Inferior parietal cortex (tissue), 1 donor: ENCODE results near the gene TOMM20.

Experiments
- DNase-seq: peaks from one replicate; pipeline ENCODE4 v3.0.0-alpha.2; 2016; ENCODE audit errors: extremely low spot score

TOMM20 gene

DNA sequence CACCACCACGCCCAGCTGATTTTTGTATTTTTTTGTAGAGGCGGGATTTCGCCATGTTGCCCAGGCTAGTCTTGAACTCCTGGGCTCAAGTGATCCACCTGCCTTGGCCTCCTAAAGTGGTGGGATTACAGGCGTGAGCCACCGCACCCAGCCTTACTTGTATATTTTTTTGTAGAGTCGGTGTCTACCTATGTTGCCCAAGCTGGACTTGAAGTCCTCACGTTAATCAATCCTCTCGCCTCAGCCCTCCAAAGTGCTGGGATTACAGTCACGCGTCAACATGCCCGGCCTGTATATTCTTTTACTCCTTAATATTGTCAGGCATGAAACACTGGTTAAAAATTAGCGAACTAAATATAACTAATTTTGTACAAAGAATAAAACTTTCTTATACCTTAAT lies 5.5 kb upstream of the TOMM20 start:
- no peak for DNase-seq

DNA sequence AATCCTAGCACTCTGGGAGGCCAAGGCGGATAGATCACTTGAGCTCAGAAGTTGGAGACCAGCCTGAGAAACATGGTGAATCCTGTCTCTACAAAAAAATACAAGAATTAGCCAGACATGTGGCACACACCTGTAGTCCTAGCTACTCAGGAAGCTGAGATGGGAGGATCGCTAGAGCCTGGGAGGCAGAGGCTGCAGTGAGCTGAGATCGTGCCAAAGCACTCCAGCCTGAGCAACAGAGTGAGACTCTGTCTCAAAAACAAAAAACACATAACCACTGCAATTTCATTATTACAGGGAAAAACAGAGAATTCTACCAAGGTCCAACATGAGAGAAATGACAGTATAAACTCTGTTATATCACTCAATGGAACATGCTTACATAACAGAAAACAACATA lies 4.4 kb upstream of the TOMM20 start:
- DNase-seq = no peak

DNA sequence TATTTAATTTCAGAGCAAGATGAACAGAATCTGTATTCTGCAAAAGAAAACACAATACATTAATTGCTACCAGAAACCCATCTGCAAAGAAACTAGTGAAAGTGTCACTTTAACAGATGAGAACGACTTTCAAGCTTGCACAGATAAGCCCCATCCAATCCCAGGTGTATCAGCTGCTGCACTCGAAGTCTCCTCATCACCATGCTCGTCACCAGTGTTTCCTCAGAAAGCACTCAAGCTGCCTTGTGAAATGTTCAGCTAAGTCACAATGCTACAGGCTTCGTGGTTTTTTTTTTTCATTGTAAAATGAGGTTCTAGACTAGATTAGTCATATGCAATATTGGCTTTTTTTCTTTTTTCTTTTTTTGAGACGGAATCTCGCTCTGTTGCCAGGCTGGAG lies 3.3 kb upstream of the TOMM20 start:
- no peak for DNase-seq

DNA sequence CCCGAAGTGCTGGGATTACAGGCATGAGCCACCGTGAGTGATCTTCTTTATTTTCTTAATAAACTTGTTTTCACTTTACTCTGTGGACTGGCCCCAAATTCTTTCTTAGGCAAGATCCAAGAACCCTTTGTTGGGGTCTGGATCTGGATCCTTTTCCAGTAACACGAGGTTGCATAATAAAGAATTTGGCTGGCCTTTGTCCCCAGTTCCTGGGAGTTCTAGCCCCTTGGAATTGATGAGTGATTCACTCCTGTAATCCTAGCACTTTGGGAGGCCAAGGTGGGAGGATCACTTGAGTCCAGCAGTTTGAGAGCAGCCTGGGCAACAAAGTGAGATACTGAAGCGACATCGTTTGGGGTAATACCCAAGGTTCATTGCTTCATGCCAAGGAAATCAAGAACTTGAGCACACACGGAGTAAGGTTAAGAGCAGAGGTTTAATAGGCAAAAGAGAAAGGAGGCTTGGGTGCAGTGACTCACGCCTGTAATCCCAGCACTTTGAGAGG lies 2.2 kb upstream of the TOMM20 start:
- no peak for DNase-seq

DNA sequence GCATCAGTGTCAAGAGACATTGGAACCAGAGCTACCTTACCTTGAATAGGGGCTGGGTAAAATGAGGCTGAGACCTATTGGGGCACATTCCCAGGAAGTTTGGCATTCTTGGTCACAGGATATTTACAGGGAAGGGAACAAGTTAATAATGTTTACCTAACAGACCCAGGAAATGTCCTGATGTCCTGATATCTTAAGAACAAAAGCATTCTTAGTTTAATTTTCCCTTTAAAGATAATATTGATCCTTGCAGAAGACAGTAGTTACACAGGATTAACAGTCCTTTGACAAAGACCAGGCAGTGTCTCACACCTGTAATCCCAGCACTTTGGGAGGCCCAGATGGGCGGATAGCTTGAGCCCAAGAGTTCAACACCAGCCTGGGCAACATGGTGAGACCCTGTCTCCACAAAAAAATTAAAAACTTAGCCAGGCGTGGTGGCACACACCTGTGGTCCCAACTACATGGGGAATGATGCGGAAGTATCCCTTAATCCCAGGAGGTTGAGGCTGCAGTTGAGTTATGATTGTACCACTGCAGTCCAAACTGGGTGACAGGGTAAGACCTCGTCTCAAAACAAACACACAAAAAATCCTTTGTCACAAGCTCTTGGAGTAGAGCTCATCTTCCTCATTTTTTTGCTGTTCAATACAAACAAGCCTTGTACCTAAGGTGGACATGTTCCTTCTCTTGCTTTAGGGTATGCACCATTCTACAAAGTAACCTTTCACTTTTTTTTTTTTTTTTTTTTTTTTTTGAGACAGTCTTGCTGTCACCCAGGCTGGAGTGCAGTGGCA lies 1.3 kb upstream of the TOMM20 start:
- no peak for DNase-seq

DNA sequence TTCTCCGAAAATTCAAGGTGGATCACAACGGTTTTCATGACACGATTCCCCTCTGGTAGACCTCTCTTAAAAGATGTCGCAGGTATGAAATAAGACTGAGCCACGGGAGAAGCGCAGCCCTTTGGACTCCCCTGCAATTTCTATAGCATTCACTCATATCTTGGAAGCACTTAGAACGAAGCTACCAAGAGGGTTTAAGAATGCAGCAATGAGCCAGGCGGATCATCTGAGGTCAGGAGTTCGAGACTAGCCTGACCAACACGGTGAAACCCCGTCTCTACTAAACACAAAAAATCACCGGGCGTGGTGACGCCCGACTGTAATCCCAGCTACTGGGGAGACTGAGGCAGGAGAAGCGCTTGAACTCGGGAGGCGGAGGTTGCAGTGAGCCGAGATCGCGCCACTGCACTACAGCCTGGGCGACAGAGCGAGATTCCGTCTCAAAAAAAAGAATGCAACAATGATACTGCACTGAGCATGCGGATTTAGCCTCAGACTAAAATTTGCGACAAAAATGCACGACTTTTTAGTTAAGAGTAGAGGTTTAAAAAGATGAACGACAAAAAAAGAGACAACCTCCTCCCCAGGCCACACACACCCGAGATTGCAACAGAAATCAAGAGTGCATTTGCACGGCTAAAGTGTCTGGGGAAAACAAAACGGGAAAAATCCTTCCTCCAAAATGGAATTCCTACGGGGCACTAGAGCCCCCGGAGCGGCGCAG lies 743 bp downstream of the TOMM20 start:
- peak; percentile 32 for DNase-seq

DNA sequence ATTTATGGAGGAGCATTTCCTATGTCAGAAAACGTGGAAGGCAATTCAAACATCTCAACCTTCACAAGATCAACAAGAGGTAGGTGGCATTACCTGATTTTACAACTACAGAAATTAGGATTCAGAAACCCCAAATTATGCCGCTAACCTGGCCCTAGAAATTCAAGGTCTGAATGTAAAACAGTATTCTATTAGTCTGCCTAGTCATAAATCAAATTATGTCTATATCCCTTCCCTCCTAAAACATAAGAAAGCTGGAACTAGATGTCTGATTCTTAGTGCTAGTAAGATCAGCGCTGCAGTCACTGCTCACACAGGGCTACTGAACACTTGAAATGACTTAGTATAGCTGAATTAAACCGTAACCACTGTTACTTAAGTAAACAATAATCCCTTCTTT lies 1.4 kb downstream of the TOMM20 start:
- DNase-seq = no peak

DNA sequence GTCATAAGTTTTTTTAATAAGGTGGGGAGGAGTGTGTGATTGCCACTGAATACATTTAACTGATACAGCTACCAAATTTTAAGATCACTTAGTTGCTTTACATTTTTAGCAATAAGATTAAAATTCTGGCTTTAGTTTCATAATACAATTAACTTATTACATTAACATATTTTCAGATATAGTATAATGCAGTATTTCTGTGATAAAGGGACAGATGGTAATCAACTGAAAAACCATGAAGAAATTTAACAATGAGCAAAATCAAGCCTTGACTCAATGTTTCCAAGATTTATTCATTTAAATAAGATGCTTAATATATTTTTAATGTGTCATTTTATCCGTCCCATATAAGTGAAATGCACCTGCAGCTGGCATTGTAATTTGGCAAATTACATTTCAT lies 4.0 kb downstream of the TOMM20 start:
- no peak for DNase-seq

DNA sequence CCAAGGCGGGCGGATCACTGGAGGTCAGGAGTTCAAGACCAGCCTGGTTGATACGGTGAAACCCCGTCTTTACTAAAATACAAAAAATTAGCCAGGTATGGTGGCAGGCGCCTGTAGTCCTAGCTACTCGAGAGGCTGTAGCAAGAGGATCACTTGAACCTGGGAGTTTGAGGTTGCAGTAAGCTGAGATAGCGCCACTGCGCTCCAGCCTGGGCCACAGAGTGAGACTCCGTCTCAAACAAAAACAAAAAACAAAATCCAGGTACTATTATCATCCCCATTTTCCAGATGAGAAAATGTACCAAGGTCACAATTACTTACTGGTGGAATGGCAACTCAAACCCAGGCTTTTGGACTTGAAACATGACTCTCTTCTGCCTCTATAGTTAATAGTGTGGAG lies 4.5 kb downstream of the TOMM20 start:
- no peak for DNase-seq

DNA sequence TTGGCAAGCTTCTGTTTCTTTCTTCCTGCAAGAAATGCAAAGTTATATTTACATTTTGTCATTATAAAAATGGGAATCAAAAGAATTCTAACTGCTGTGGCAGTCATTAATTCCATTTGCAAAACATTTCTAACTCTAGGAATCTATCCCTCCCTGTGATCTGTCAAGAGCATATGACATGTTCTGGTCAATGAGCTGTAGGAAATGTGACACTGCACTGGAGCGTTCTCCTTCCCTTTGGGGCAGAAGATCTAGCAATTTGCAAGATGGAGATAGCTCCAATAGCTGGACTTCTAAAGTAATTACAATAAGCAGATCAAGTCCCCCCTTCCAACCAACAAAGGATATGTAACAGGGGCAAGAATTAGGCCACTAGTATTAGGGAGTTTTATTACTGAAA lies 6.3 kb downstream of the TOMM20 start:
- DNase-seq = no peak

DNA sequence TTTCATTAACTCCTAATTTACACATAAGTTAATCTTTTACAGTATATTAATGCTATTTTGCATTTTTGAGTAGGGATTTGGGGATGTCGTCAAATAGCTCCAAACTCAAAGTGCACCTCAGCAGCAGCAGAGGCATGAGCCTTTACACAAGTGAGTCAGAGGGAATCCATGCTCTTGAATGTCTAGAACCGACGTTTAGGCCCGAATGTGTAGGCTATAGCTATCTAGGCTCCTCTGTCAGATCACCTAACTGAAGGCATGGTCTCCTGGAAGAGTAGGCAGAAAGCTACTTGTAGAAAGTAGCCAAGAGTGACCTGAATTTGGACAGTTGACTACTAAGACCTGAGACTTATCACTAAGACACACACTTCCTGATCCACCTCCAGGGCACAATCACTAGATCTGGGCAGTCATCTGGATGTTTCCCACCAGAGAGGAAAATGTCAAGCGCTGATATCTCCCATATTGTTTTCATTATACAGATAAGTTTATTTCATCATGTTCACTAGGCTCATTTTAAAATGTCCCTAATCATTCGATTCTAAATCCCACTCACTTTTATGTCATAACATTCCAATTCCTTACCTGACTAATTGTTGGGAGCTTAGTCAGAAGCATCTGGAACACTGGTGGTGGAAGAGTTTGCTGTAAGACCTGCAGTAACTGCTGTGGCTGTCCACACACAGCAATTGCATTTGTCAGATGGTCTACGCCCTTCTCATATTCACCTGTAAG lies 15.3 kb downstream of the TOMM20 start:
- DNase-seq = no peak

DNA sequence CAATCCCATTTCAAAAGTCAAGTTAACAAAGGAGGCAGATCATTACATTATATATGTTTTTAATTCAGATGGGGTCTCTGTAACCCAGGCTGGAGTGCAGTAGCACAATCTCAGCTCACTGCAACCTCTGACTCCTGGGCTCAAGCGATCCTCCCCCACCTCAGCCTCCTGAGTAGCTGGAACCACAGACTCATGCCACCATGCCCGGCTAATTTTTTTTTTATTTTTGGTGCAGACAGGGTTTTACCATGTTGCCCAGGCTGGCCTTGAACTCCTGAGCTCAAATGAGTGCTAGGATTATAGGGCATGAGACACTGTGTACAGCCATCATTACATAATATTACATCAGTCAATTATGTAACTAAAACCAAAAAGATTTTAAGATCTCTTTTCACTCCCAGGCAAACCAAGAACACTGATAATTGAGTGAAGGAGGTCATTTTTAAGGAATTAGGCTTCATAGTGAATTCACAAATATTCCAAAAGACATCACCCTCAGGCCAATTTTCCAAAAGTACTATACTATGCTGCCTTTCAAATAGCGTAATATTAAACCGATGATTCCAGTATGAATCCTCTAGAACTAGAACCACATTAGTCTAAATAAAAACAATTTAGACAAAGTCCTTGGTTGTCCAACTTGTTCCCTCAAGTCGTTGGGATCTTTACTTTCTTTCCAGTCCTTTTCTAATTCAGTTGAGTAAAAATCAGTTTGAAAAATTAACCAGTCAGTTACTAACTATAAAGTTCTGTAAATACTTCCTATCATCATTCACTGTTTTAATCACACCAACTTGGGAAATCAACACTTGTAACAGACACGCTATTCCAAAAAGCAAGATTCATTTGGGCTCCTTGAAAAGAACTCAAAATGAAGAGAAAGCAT lies 16.1 kb downstream of the TOMM20 start:
- DNase-seq = no peak

DNA sequence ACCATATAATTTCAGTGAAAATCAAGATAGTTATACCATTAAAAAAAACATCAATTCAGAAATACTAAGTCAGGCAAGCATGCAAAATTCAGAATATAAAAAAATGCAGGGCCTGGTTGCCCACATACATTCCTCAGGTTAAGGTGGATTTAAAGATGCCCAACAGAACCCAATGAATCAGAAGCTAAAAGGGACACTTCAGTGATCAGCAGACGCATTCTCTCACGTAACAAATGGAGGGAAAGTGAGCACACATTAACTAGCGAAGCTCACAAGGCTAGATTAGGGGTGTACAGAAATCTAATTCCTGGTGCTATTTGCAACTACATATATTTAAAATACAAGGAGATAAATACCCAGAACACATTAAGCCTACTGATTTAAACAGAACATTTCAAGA lies 17.5 kb downstream of the TOMM20 start:
- DNase-seq = no peak

DNA sequence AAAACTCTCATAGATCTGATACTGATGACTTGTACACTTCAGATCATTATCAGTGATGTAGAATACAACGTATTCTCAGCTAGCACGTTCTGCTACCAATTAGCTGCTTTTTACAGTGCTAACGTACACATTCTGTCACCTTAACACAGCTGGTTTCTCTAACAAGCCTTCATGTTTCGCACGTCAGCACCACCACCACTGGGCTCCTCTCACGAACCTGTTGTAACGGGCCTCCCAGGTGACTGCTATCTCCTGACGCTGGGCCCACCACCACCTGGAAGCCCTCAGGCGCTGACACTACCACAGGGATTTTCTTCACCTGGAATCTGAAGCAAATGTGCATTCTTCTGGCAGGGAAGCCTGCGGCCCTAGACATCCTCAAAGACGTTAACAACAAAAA lies 19.8 kb downstream of the TOMM20 start:
- DNase-seq = no peak

DNA sequence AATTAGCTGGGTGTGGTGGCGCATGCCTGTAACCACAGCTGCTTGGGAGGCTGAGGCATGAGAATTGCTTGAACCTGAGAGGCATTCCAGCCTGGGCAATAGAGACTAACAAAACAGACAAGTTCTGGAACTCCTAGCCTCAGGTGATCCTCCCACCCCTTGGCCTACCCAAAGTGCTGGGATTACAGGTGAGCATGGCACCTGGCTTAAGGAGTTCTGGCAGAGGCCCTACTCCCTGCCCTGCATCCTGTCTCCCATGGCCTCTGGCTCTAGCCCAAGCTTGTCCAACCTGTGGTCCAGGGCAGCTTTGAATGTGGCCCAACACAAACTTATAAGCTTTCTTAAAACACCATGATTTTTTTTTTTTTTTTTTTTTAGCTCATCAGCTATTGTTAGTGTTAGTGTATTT lies 20.4 kb downstream of the TOMM20 start:
- DNase-seq = no peak

DNA sequence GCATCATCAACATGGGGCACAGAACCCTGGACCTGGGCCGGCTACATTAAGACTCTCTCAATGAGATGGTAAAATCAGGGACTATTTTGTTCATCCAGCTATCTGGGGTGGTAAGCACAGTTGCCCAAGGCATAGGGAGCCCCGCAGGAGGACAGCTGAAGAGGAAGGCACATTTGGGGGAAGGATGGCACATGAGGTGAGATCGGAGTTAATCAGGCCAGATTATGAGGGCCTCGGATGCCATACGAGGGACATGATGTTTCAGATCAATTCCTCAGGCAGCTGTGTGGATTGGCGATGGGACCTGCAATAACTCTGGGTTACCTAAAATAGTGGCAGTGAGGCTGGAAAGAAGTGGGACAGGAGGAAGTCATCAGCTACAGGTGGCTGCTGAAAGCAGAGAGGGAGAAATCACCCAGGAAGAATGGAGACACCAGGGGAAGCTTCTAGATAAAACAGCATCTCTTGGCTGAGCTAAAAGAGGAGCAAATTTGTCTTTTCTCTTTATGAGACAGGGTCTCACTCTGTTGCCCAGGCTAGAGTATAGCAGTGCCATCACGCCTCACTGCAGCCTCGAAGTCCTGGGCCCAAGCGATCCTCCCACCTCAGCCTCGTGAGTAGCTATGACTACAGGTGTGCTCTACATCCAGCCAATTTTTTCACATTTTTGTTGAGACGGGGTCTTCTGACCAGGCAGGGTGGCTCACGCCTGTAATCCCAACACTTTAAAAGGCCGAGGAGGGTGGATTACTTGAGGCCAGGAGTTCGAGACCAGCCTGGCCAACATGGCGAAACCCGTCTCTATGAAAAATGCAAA lies 21.1 kb downstream of the TOMM20 start:
- no peak for DNase-seq

DNA sequence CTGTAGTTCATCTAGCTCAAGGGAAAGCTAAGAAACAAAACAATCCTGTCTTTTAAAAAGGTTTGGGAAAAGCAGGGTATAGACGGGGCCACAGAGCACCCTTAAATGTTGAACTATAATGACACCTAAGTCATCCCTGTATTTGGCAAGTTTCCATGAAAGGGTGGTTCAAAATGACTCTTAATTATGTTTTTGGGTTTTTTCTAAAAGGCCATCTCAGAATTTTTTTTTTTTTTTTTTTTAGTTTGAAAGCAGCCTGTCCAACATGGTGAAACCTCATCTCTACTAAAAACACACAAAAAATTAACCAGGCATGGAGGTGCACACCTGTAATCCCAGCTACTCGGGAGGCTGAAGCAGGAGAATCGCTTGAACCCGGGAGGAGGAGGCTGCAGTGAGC lies 22.2 kb downstream of the TOMM20 start:
- DNase-seq = no peak

DNA sequence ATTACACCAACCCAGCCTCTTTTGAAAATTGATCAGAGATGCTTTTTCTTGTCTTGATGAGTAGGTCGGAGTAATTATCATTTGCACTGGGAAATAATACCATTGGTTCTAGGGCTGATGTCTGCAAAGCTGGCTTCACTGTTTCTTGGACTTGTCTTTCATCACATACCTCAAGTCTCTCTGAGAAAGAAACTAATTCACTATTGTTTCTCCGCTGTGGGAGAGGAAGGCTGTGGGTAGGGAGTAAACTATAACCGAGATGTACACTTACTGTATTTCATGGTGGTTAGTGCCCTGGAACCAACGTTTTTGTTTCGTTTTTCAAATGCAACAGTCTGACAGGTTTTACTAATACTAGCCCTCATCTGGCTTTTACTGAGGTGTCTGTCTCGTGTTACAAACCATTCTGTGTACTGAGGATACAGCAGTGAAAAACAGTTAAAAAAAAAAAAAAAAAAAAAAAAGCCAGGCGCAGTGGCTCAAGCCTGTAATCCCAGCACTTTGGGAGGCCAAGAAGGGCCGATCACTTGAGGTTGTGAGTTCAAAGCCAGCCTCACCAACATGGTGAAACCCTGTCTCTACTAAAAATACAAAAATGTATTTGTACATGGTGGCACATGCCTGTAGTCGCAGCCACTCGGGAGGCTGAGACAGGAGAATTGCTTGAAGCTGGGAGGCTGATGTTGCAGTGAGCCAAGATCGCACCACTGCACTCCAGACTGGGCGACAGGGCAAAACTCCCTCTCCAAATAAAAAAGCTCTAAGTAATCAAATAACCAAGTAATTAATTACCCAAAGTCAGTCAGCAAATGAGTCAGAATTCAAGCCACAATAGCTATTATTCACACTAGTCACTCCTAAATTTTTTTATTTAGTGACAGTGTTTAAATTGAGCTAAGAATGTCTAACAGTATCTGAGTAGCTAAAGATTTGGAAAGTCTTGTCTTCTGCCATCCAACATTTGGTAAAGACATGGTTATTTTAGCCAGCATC lies 23.3 kb downstream of the TOMM20 start:
- no peak for DNase-seq

DNA sequence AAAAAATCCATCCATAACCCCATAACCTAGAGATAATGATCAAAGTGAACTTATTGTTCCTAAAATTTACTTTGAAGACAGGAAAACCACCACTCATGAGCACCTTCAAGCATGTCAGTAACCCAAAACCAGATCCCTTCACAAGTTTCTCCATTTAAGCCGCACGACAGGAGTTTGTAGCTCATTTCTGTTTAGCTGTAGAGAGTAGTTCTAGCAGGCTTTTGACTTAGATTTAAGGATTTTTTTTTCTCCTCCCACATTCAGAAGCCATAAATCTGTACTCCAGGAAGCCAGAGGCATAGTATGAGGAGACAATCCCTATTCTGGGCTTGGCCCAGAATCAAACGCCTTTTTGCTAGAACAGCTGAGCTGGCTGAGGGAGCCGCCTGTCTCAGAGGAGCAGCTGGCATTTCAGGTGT lies 25.6 kb downstream of the TOMM20 start:
- DNase-seq = peak; percentile 72

DNA sequence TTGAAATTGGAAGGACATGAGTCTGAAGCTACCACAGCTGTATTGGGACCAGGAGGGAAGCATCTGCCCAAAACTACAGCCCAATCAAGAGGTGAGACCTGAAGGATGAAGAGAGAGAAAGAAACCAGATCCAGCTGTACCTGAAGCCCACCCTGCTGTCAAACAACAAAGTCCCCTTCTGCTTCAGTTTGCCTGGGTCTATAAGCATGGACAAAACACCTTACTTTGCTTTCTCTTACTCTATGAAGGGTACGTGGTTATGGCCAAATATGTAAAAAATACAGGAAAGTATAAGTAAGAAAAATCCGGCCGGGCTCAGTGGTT lies 26.4 kb downstream of the TOMM20 start:
- no peak for DNase-seq
